Measurements from ENCODE around the gene BCL3. TPM values are rescaled to one million over a fixed set of nuclear protein-coding genes. Genes with fewer than 3 reads are reported as not detected.
"Not testable (repeated sequence)": the region's sequence is repeated elsewhere in the genome, so short reads cannot be mapped to it uniquely, and the experiment has no call there.

Gene BCL3
- total RNA-seq, 2 experiments from 2014 or later = 63.4 to 66.6 TPM

GRCh38 chr19:44710483-44710882, 38.0 kb upstream of the BCL3 start:
- CTCF ChIA-PET = interaction anchor here (3.4 kb wide), 1 partner anchor 13 kb away, joined by 13 read pairs; no protein-coding TSS in a partner anchor
- POLR2A ChIA-PET = no interaction called here
- H3K4me1 Mint-ChIP-seq = peaks cover 4% of the 10 kb centered on the region

GRCh38 chr19:44712864-44713515, 35.5 kb upstream of the BCL3 start:
- ChIA-PET POLR2A (no interaction called here), CTCF (interaction anchor here (0.8 to 3.4 kb wide), 5 partner anchors 11 to 142 kb away, joined by 3 to 13 read pairs (median 3); no protein-coding TSS in a partner anchor)
- Mint-ChIP-seq H3K27ac (no peak overlapping the region), H3K27me3 (peaks cover 2% of the 10 kb centered on the region), H3K36me3 (ENCODE audit: low read depth) (peaks cover 11% of the 10 kb centered on the region), H3K9me3 (peaks cover 15% of the 10 kb centered on the region), H3K4me3 (no peak overlapping the region), H3K4me1 (peaks cover 4% of the 10 kb centered on the region)
- no peak for DNase-seq

More at GRCh38 chr19:44710483-44710882, 38.0 kb upstream of the BCL3 start:
- Mint-ChIP-seq H3K27ac (no peak overlapping the region), H3K9me3 (peaks cover 12% of the 10 kb centered on the region), H3K4me3 (no peak overlapping the region), H3K27me3 (peaks cover 2% of the 10 kb centered on the region), H3K36me3 (ENCODE audit: low read depth) (peaks cover 8% of the 10 kb centered on the region)
- no peak for DNase-seq

DNA sequence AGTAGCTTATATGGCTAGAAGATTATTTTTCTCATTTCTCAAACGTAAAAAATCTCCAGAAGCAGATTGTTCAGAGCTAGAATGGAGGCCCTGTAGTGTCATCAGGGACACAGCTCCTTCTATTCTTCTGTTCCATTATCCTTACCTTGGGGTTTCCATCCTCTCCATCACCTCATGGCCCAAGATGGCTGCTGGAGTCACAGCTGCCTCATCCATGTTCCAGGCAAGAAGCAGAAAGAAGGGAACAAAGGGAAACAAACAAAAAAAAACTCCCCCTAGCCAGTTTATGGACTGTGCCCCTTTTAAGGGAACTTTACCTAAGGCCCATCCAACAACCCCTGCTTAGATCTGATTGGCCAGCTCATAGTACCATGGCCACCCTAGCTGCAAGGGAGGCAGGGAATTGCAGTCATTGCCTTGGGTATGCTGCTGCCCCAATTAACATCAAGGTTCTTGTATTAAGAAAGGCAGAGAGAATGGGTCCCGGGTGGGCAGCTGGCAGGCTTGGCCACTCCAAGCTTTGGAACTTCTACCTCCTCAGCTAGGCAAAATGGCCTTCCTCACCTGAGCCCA, 33.8 kb upstream of the BCL3 start:
- Mint-ChIP-seq H3K4me1 (peaks cover 4% of the 10 kb centered on the region), H3K9me3 (peaks cover 15% of the 10 kb centered on the region), H3K27ac (no peak overlapping the region), H3K27me3 (peaks cover 2% of the 10 kb centered on the region), H3K36me3 (ENCODE audit: low read depth) (peaks cover 11% of the 10 kb centered on the region), H3K4me3 (no peak overlapping the region)
- no peak for DNase-seq
- CTCF ChIA-PET = interaction anchor here (0.9 to 2.1 kb wide), 3 partner anchors 9 to 56 kb away, joined by 3 to 11 read pairs (median 4); no protein-coding TSS in a partner anchor
- POLR2A ChIA-PET = interaction anchor here (1.0 kb wide), 1 partner anchor 9 kb away, joined by 4 read pairs; no protein-coding TSS in a partner anchor

- no peak for DNase-seq
- H3K4me1 Mint-ChIP-seq = peaks cover 15% of the 10 kb centered on the region
- H3K27me3 Mint-ChIP-seq = no peaks in the 10 kb centered on the region
- H3K4me3 Mint-ChIP-seq = no peak overlapping the region
- peaks cover 11% of the 10 kb centered on the region for H3K36me3 Mint-ChIP-seq (ENCODE audit: low read depth)
- no peak overlapping the region for H3K27ac Mint-ChIP-seq
- peaks cover 15% of the 10 kb centered on the region for H3K9me3 Mint-ChIP-seq
- CTCF ChIA-PET = interaction anchor here (0.7 to 2.4 kb wide), 5 partner anchors 28 to 147 kb away, joined by 3 to 8 read pairs (median 3); no protein-coding TSS in a partner anchor
- POLR2A ChIA-PET = no interaction called here
Measured at GRCh38 chr19:44717603-44718002, 30.9 kb upstream of the BCL3 start.

- ChIA-PET POLR2A (no interaction called here), CTCF (interaction anchor here (0.7 to 2.4 kb wide), 3 partner anchors 29 to 66 kb away, joined by 3 to 8 read pairs (median 4); no protein-coding TSS in a partner anchor)
- no peaks in the 10 kb centered on the region for H3K27me3 Mint-ChIP-seq
- no peak overlapping the region for H3K27ac Mint-ChIP-seq
- no peak overlapping the region for H3K4me3 Mint-ChIP-seq
- peaks cover 15% of the 10 kb centered on the region for H3K9me3 Mint-ChIP-seq
- no peak for DNase-seq
- peaks cover 25% of the 10 kb centered on the region for H3K4me1 Mint-ChIP-seq
- H3K36me3 Mint-ChIP-seq (ENCODE audit: low read depth) = peaks cover 11% of the 10 kb centered on the region
Measured at GRCh38 chr19:44718441-44719261, 29.9 kb upstream of the BCL3 start.

DNA sequence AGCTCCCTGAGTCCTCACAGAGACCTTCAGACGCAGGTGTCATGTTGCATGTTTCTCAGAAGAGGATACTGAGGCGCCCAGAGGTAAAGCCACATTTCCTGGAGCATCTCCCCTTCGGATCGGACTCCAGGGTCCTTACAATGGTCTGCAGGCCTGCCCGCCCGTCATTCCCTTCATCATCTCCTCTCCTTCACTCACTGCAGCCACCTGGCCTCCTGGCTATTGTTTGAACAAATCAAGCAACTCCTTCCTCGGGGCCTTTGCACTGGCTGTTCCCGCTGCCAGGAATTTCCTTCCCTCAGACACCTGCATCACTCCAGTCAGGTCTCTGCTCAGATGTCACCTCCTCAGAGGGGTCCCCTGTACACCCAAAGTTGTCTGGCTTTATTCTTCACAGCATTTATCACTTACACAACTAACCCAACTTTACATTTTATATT, 29.2 kb upstream of the BCL3 start:
- peaks cover 15% of the 10 kb centered on the region for H3K9me3 Mint-ChIP-seq

GRCh38 chr19:44720396-44720795, 28.1 kb upstream of the BCL3 start:
- not testable (repeated sequence) for H3K9me3 Mint-ChIP-seq; H3K36me3 Mint-ChIP-seq (ENCODE audit: low read depth)

More for the DNA sequence above, 29.2 kb upstream of the BCL3 start:
- Mint-ChIP-seq H3K27ac (no peak overlapping the region), H3K36me3 (ENCODE audit: low read depth) (peaks cover 11% of the 10 kb centered on the region), H3K4me1 (peaks cover 32% of the 10 kb centered on the region), H3K4me3 (no peak overlapping the region), H3K27me3 (no peaks in the 10 kb centered on the region)
- ChIA-PET POLR2A (no interaction called here), CTCF (no interaction called here)
- DNase-seq = no peak

GRCh38 chr19:44720945-44721344, 27.6 kb upstream of the BCL3 start:
- Mint-ChIP-seq H3K36me3 (ENCODE audit: low read depth) (no peaks in the 10 kb centered on the region), H3K27me3 (no peaks in the 10 kb centered on the region), H3K9me3 (no peaks in the 10 kb centered on the region), H3K27ac (no peak overlapping the region), H3K4me1 (peaks cover 44% of the 10 kb centered on the region), H3K4me3 (no peak overlapping the region)
- DNase-seq = no peak
- POLR2A ChIA-PET = no interaction called here
- CTCF ChIA-PET = interaction anchor here (0.6 to 10.1 kb wide), 6 partner anchors 32 to 150 kb away, joined by 3 to 336 read pairs (median 4); partner anchors contain the start of gene NECTIN2

More at GRCh38 chr19:44720396-44720795, 28.1 kb upstream of the BCL3 start:
- CTCF ChIA-PET = interaction anchor here (0.6 to 10.1 kb wide), 2 partner anchors 53 to 120 kb away, joined by 3 to 336 read pairs; no protein-coding TSS in a partner anchor
- H3K4me1 Mint-ChIP-seq = peaks cover 39% of the 10 kb centered on the region
- H3K27ac Mint-ChIP-seq, POLR2A ChIA-PET, H3K4me3 Mint-ChIP-seq, DNase-seq, H3K27me3 Mint-ChIP-seq: not testable (repeated sequence)

DNA sequence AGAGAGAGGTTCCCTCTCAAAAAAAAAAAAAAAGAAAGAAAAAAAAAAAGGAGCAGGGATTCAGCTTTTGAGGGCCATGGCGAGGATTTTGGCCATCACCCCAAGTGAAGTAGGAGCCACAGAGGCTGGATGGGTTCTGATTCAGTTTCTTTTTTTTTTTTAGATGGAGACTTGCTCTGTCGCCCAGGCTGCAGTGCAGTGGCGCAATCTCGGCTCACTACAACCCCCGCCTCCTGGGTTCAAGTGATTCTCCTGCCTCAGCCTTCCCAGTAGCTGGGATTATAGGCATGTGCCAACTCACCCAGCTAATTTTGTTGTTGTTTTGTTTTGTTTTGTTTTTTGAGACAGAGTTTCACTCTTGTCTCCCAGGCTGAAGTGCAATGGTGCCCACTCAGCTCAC, 27.1 kb upstream of the BCL3 start:
- not testable (repeated sequence) for DNase-seq; H3K4me3 Mint-ChIP-seq; H3K36me3 Mint-ChIP-seq (ENCODE audit: low read depth); H3K27ac Mint-ChIP-seq; H3K9me3 Mint-ChIP-seq; H3K27me3 Mint-ChIP-seq
- CTCF ChIA-PET = interaction anchor here (0.7 to 10.1 kb wide), 7 partner anchors 12 to 150 kb away, joined by 3 to 336 read pairs (median 17); partner anchors contain the start of gene NECTIN2
- peaks cover 45% of the 10 kb centered on the region for H3K4me1 Mint-ChIP-seq
- POLR2A ChIA-PET = interaction anchor here (0.5 kb wide), 1 partner anchor 474 kb away, joined by 3 read pairs; no protein-coding TSS in a partner anchor

DNA sequence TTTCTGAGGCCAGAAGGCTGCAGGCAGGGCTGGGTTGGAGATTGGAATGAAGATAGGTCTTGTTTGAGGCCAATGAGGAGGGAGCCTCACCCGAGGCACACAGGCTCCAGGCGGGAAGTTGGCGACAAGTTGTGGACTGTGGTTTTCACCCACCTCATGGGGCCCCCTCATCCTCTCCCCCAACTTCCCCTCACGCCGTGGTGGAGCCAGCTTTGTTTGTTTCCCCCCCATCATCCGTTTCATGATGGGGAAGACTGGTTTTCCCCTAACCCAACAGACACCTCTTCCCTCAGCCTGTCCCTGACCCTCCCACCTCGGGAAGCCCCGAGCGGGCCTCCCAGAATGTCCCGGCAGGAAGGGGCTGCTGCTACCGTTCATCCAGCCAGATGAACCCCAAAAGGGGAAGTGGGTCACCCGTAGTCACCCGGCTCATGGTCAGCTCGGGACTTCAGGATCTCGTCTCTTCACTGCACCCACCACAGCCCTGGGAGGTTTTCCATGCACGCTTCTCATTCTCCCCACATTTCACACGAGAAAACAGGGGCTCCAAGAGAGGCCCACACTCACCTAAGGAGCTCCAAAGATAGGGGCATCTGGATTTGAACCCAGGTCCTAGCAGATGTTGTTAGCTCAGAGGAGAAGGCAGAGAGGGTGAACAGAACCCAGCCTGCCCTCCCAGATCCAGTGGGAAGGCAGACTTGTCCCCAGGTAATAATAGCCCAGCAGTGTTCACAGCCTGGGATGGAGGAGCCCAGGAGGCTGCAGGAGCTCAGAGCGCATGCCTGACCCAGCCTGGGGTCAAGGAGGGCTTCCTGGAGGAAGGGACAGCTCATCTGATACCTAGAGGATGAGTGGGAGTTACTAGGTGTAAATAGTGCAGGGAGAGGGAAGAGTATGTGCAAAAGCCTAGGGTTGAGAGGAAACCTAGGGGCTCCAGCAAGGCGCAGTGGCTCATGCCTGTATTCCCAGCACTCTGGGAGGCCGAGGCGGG, 26.1 kb upstream of the BCL3 start:
- Mint-ChIP-seq H3K36me3 (ENCODE audit: low read depth) (no peaks in the 10 kb centered on the region), H3K27ac (no peak overlapping the region), H3K4me3 (no peak overlapping the region), H3K4me1 (peaks cover 46% of the 10 kb centered on the region), H3K9me3 (no peaks in the 10 kb centered on the region), H3K27me3 (no peaks in the 10 kb centered on the region)
- POLR2A ChIA-PET = interaction anchor here (0.5 to 5.2 kb wide), 5 partner anchors 16 to 475 kb away, joined by 3 to 84 read pairs (median 4); no protein-coding TSS in a partner anchor
- no peak for DNase-seq
- CTCF ChIA-PET = interaction anchor here (1.0 to 10.1 kb wide), 13 partner anchors 11 to 151 kb away, joined by 3 to 336 read pairs (median 17); partner anchors contain the start of gene NECTIN2

DNA sequence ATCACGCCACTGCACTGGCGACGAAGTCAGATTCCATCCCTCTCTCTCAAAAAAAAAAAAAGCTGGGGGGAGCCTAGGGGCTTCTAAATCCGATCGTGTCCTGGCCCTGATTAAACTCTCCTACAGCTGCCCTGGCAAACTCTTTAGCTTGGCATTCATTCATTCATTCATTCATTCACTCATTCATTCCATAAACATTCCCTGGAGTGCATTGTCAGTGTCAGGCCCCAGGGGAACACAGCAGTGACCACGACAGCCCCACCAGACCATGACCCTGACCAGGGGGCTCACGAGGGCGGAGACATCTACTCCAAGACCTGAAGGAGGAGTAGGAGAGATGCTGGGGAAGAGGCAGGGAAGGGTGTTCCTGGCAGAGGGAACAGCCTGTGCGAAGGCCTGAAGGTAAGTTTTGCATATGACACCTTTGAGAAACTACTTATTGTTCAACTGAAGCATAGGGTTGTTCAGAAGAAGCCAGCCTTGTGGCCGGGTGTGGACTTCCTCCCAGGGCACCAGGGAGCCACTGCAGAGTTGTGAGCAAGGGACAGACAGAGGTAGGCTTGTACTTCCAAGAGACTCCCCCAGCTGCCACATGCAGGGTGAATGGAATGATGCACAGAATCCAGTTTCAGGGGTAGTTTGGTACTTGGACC, 25.1 kb upstream of the BCL3 start:
- Mint-ChIP-seq H3K27ac (no peak overlapping the region), H3K9me3 (no peaks in the 10 kb centered on the region), H3K4me1 (peaks cover 55% of the 10 kb centered on the region), H3K36me3 (ENCODE audit: low read depth) (no peaks in the 10 kb centered on the region), H3K4me3 (peak overlapping the region; percentile 18), H3K27me3 (no peaks in the 10 kb centered on the region)
- CTCF ChIA-PET = interaction anchor here (0.7 to 10.1 kb wide), 36 partner anchors 8 to 295 kb away, joined by 3 to 336 read pairs (median 6); partner anchors contain the start of gene NECTIN2
- no peak for DNase-seq
- POLR2A ChIA-PET = interaction anchor here (0.9 to 5.2 kb wide), 10 partner anchors 9 to 49 kb away, joined by 3 to 84 read pairs (median 5); no protein-coding TSS in a partner anchor
